ENCODE results near the gene ADAMTSL1.

Gene ADAMTSL1

DNA sequence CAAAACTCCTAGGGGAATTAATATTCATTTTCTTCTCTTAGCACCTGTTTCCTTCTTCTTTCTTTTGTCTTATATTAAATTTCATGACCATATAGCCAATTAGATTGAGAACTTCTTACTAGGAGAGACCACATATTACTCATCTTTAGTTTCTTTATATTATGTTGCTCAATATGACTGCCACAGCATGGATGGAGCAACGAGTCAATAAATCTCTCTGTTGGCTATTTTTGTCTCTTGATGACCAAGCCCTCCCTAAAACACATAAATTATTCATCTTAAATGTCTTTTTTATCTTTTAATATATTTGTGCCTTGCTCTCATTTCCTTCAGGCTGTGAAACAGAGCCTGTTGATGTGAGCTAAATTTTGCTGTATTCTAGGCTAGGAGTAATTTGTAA lies 123.0 kb downstream of the ADAMTSL1 start:
- Histone ChIP-seq H3K36me3 (ENCODE audit: insufficient read depth, low read length) (no peaks in the 10 kb centered on the region), H3K9ac (ENCODE audit: low read depth, low read length) (no peak overlapping the region), H3K27ac (ENCODE audit: low read depth, low read length) (no peak overlapping the region), H3K9me3 (ENCODE audit: insufficient read depth, low read depth, low read length) (no peaks in the 10 kb centered on the region), H3K27me3 (ENCODE audit: insufficient read depth, low read length) (no peaks in the 10 kb centered on the region), H3K4me1 (ENCODE audit: insufficient read depth, low read length) (no peaks in the 10 kb centered on the region), H3K4me3 (ENCODE audit: low read length) (no peak overlapping the region)
- 86% methylated on average over 1 of the region's 1 CpG for WGBS

DNA sequence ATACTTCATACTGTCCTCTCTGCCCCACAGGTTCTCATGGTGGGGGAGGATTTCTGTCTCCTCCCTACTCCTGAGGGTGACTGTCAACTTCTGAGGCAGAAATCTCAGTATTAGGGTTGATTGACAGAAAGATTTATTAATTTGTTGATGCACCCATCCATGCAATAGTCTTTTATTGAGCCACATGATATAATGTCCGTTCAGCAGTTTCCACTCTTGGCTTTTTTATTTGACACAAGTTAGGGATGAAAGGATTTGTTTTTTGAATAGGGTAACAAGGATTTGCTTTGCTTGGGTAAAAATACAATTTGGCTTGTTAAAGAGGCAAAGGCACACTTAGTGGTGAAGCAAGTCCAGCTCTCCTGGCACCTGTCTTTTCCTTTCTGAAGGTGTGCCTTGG lies 125.0 kb downstream of the ADAMTSL1 start:
- no peak overlapping the region for H3K4me3 ChIP-seq (ENCODE audit: low read length)
- peaks cover 10% of the 10 kb centered on the region for H3K9me3 ChIP-seq (ENCODE audit: insufficient read depth, low read depth, low read length)
- H3K27me3 ChIP-seq (ENCODE audit: insufficient read depth, low read length) = no peaks in the 10 kb centered on the region
- H3K27ac ChIP-seq (ENCODE audit: low read depth, low read length) = no peak overlapping the region
- no peaks in the 10 kb centered on the region for H3K36me3 ChIP-seq (ENCODE audit: insufficient read depth, low read length)
- no peak overlapping the region for H3K9ac ChIP-seq (ENCODE audit: low read depth, low read length)
- H3K4me1 ChIP-seq (ENCODE audit: insufficient read depth, low read length) = no peaks in the 10 kb centered on the region
- WGBS = 97% methylated on average over 1 of the region's 1 CpG

DNA sequence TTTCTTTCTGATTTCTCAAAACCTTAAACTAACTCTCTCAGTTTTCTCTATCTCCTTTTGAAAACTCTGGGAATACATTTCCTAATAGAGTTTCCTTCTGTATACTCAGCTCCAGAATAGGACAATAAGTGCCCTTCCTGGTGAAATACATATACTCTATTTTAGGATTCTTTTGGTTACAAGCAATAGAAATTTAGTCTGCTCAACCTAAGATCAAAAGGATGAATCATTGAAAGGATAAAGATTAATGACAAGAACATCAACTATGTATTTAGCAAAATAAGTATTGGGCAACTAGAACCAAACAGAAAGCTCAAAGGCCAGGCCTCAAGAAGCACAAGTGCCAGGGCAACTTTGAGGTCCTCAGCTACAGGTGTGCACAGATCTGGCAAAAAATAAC lies 127.1 kb downstream of the ADAMTSL1 start:
- Histone ChIP-seq H3K27ac (ENCODE audit: low read depth, low read length) (no peak overlapping the region), H3K4me3 (ENCODE audit: low read length) (no peak overlapping the region), H3K9ac (ENCODE audit: low read depth, low read length) (no peak overlapping the region), H3K36me3 (ENCODE audit: insufficient read depth, low read length) (no peaks in the 10 kb centered on the region), H3K9me3 (ENCODE audit: insufficient read depth, low read depth, low read length) (peaks cover 11% of the 10 kb centered on the region), H3K27me3 (ENCODE audit: insufficient read depth, low read length) (no peaks in the 10 kb centered on the region), H3K4me1 (ENCODE audit: insufficient read depth, low read length) (peaks cover 4% of the 10 kb centered on the region)

DNA sequence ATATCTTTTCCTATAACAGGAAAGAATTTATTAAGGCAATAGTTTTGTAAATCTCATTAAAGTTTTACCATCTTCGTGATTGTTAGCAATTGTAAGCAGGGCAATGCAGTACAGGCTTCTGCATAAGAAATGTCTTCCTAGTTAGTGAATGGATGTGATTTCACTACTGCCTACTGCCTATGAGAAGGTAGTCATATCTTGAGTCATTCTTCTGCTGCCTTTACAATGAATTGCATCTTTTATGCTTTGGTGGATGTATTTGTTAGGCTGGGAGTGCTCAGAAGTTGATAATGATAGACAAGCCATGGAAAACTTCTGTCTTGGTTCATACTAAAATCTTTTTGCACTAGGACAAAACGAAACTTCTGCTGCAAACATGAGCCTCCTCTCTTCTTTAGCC lies 128.0 kb downstream of the ADAMTSL1 start:
- no peaks in the 10 kb centered on the region for H3K36me3 ChIP-seq (ENCODE audit: insufficient read depth, low read length)
- no peaks in the 10 kb centered on the region for H3K27me3 ChIP-seq (ENCODE audit: insufficient read depth, low read length)
- WGBS = 89% methylated on average over 2 of the region's 2 CpGs
- H3K4me1 ChIP-seq (ENCODE audit: insufficient read depth, low read length) = peaks cover 14% of the 10 kb centered on the region
- no peak overlapping the region for H3K27ac ChIP-seq (ENCODE audit: low read depth, low read length)
- H3K9ac ChIP-seq (ENCODE audit: low read depth, low read length) = no peak overlapping the region
- no peak overlapping the region for H3K4me3 ChIP-seq (ENCODE audit: low read length)
- peaks cover 11% of the 10 kb centered on the region for H3K9me3 ChIP-seq (ENCODE audit: insufficient read depth, low read depth, low read length)

DNA sequence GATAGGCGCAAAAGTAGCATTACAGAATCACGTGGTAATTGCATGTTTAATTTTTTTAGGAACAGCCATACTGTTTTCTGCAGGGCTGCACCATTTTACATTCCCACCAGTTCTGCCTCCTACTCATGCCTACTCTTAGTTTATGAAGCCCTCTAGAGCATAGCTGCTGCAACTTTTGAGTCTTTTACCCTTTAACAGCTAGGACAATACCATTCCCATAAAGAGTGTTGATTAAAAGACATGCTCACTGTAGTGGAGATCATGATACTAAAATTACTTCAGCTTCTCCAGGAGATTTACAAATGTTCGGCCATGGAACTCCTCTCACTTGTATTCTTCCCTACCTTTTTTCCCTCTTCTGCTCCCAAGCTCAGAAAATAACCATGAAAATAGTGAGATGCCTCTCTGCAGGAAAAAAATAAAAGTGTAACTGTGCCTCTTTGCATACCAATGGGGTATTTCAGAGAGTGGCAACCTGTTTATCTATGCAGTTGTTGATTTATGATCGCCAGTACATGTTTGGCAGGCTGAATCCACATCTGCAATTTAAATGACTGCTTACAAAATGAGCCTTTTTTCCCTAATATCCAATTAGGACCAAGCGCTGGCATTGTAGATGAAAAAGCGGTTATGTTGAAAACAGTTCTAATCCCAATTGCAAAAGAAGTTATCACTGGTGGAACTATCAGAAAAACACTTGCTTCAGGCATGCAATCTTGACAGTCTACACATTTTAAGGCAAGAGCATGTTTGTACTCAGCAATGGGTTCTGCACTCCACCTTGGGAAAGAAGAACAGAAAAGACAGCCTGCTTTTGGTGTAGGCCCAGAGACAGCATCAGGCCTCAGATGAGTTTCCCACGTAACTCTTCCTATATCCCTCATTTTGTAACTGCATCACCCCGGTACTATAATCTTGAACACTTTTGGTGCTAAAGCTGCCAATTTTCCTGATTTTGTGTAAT lies 131.1 kb downstream of the ADAMTSL1 start:
- no peak overlapping the region for H3K4me3 ChIP-seq (ENCODE audit: low read length)
- H3K27me3 ChIP-seq (ENCODE audit: insufficient read depth, low read length) = no peaks in the 10 kb centered on the region
- H3K4me1 ChIP-seq (ENCODE audit: insufficient read depth, low read length) = peaks cover 22% of the 10 kb centered on the region
- H3K27ac ChIP-seq (ENCODE audit: low read depth, low read length) = no peak overlapping the region
- H3K9me3 ChIP-seq (ENCODE audit: insufficient read depth, low read depth, low read length) = peaks cover 11% of the 10 kb centered on the region
- H3K9ac ChIP-seq (ENCODE audit: low read depth, low read length) = no peak overlapping the region
- no peaks in the 10 kb centered on the region for H3K36me3 ChIP-seq (ENCODE audit: insufficient read depth, low read length)
- 77% methylated on average over 8 of the region's 8 CpGs for WGBS

DNA sequence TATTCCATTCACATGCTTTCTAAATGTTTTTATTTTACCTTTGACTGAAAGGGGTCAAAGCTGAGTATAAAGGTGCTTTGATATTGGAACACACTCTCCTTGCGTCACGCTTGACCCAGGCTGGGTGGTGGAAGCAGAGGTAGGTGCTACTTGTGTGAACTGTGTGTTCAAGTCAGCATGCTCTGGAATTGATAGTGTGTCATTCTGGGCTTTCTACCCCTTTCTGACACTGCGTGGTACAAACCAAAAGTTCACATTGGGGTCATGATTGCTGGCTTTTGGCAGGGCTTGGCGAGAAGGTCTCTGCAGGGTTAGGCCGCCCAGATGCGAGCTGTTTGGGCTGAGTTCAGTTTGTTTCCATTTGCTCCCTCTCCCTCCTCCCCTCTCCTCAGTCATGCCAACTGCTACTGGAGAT lies 131.8 kb downstream of the ADAMTSL1 start:
- Histone ChIP-seq H3K9ac (ENCODE audit: low read depth, low read length) (no peak overlapping the region), H3K4me1 (ENCODE audit: insufficient read depth, low read length) (peaks cover 22% of the 10 kb centered on the region), H3K27ac (ENCODE audit: low read depth, low read length) (no peak overlapping the region), H3K27me3 (ENCODE audit: insufficient read depth, low read length) (no peaks in the 10 kb centered on the region), H3K4me3 (ENCODE audit: low read length) (no peak overlapping the region), H3K36me3 (ENCODE audit: insufficient read depth, low read length) (no peaks in the 10 kb centered on the region), H3K9me3 (ENCODE audit: insufficient read depth, low read depth, low read length) (peaks cover 11% of the 10 kb centered on the region)
- WGBS = 67% methylated on average over 6 of the region's 6 CpGs

DNA sequence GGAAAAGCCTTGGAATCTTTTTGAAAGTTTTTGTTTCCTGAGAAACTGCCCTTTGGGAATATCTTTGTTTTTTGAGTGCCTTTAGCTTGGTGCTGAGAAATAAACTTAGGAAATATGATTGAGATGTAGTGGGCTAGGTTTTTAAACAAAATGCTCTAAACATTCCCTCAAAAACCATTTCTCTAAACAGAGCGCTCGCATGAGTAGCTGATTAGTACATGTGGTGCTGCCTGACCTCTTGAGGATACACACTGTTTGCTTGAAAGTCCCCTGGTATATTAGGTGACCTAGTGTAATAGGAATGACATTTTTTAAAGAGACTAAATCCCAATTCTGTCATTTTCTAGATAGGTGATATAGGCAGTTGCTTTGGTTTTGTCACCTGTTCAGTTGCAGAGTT lies 132.3 kb downstream of the ADAMTSL1 start:
- H3K4me1 ChIP-seq (ENCODE audit: insufficient read depth, low read length) = peaks cover 22% of the 10 kb centered on the region

DNA sequence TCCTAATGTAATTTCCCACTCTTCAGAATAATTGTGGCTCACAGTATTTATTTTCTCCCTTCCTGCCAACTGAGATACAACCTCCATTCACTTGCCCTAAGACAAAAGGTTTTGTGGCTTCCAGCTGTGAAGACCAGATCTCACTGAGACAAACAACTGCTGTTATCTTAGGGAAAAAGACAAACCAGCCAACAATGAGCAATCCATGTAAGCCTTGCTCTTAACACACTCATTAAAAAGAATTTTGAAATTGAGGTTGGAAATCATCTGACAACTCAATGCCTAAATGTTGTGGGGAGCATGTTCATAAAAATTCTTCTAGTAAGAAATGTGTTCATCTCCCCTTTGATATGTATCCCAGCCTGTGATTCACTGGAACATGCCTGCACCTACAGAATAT lies 132.9 kb downstream of the ADAMTSL1 start:
- no peak overlapping the region for H3K4me3 ChIP-seq (ENCODE audit: low read length)
- H3K27me3 ChIP-seq (ENCODE audit: insufficient read depth, low read length) = no peaks in the 10 kb centered on the region
- no peak overlapping the region for H3K9ac ChIP-seq (ENCODE audit: low read depth, low read length)
- peaks cover 22% of the 10 kb centered on the region for H3K4me1 ChIP-seq (ENCODE audit: insufficient read depth, low read length)
- peaks cover 11% of the 10 kb centered on the region for H3K9me3 ChIP-seq (ENCODE audit: insufficient read depth, low read depth, low read length)
- no peak overlapping the region; the same call in 1 of the 2 replicates for H3K27ac ChIP-seq (ENCODE audit: low read depth, low read length)
- H3K36me3 ChIP-seq (ENCODE audit: insufficient read depth, low read length) = no peaks in the 10 kb centered on the region

More for the DNA sequence above, 132.3 kb downstream of the ADAMTSL1 start:
- Histone ChIP-seq H3K9me3 (ENCODE audit: insufficient read depth, low read depth, low read length) (peaks cover 11% of the 10 kb centered on the region), H3K27me3 (ENCODE audit: insufficient read depth, low read length) (no peaks in the 10 kb centered on the region), H3K4me3 (ENCODE audit: low read length) (no peak overlapping the region), H3K27ac (ENCODE audit: low read depth, low read length) (no peak overlapping the region), H3K9ac (ENCODE audit: low read depth, low read length) (no peak overlapping the region), H3K36me3 (ENCODE audit: insufficient read depth, low read length) (no peaks in the 10 kb centered on the region)
- 90% methylated on average over 2 of the region's 2 CpGs for WGBS

DNA sequence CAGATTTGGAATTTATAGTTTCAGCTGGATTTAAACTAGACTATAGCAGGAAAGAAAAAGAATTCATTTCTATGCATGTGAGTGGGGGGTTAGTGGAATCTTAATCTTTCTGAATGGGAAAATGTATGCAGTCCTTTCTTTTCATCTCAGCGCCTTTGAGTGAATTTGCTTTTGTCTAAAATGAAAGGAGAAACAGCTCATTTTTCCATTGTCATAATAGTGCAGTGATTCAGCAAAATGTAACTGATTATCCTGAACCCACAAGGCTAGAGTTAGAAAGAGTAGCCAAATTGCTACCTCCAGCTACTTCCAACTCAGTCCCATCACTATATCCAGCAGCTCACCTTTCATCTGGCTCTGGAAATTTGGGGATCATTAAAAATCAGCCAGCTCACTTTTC lies 134.4 kb downstream of the ADAMTSL1 start:
- H3K27ac ChIP-seq (ENCODE audit: low read depth, low read length) = no peak overlapping the region
- H3K4me1 ChIP-seq (ENCODE audit: insufficient read depth, low read length) = peaks cover 22% of the 10 kb centered on the region
- no peak overlapping the region for H3K9ac ChIP-seq (ENCODE audit: low read depth, low read length)
- H3K9me3 ChIP-seq (ENCODE audit: insufficient read depth, low read depth, low read length) = peaks cover 7% of the 10 kb centered on the region
- no peaks in the 10 kb centered on the region for H3K36me3 ChIP-seq (ENCODE audit: insufficient read depth, low read length)
- no peaks in the 10 kb centered on the region for H3K27me3 ChIP-seq (ENCODE audit: insufficient read depth, low read length)
- H3K4me3 ChIP-seq (ENCODE audit: low read length) = no peak overlapping the region
- 88% methylated on average over 1 of the region's 1 CpG for WGBS

DNA sequence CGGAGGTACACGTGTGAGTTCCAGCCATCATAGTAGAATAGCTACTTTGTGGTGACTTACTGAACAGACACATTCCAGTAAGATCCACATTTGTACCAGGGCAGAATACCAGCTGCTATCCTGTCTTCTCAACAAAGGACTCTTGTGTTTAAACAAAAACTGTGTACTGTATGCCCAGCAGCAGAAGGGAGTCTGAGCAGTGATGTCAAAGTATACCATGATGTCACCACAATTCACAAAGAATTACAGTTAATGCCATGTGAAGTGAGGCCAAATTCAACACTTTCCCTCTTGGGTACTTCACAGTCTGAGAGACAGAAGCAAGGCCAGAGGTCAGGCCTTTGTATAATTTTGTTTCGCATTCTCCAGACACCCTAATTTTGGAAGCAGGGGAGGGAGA lies 137.0 kb downstream of the ADAMTSL1 start:
- H3K4me1 ChIP-seq (ENCODE audit: insufficient read depth, low read length) = peaks cover 18% of the 10 kb centered on the region
- no peaks in the 10 kb centered on the region for H3K9me3 ChIP-seq (ENCODE audit: insufficient read depth, low read depth, low read length)
- H3K36me3 ChIP-seq (ENCODE audit: insufficient read depth, low read length) = no peaks in the 10 kb centered on the region
- WGBS = 98% methylated on average over 3 of the region's 3 CpGs
- no peak overlapping the region for H3K9ac ChIP-seq (ENCODE audit: low read depth, low read length)
- no peak overlapping the region for H3K27ac ChIP-seq (ENCODE audit: low read depth, low read length)
- no peaks in the 10 kb centered on the region for H3K27me3 ChIP-seq (ENCODE audit: insufficient read depth, low read length)
- no peak overlapping the region for H3K4me3 ChIP-seq (ENCODE audit: low read length)

DNA sequence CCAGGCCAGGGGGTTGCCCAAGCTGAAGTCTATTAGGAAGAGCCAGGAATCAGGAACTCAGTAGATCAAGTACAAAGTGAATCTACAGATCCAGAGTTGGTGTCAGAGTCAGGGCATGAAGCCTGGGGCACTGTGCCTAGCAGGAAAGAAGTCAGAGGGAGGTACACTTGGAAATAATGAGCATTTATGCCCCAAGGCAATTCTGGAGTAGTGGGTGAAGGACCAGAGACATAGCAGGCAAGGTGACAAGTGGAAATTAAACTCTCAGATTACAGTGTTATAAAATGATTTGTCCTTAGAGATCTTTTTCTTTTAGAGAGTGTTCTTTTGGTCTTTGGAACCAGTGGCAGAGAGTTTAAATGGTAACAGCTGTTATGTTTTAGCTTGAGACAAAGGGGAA lies 138.0 kb downstream of the ADAMTSL1 start:
- H3K9me3 ChIP-seq (ENCODE audit: insufficient read depth, low read depth, low read length) = no peaks in the 10 kb centered on the region
- no peak overlapping the region for H3K9ac ChIP-seq (ENCODE audit: low read depth, low read length)
- no peak overlapping the region for H3K4me3 ChIP-seq (ENCODE audit: low read length)
- no peak overlapping the region for H3K27ac ChIP-seq (ENCODE audit: low read depth, low read length)
- H3K4me1 ChIP-seq (ENCODE audit: insufficient read depth, low read length) = peaks cover 8% of the 10 kb centered on the region
- no peaks in the 10 kb centered on the region for H3K36me3 ChIP-seq (ENCODE audit: insufficient read depth, low read length)
- H3K27me3 ChIP-seq (ENCODE audit: insufficient read depth, low read length) = no peaks in the 10 kb centered on the region

Measured in HUES64 (cell line).